ENCODE data around the gene CARD11. TPM values are rescaled to one million over a fixed set of nuclear protein-coding genes. Genes with fewer than 3 reads are reported as not detected.

The CARD11 gene
- total and polyA plus RNA-seq, 2 donors (not counting 1 experiment from before 2014, with no cell fraction given) = 129 to 135 TPM

DNA sequence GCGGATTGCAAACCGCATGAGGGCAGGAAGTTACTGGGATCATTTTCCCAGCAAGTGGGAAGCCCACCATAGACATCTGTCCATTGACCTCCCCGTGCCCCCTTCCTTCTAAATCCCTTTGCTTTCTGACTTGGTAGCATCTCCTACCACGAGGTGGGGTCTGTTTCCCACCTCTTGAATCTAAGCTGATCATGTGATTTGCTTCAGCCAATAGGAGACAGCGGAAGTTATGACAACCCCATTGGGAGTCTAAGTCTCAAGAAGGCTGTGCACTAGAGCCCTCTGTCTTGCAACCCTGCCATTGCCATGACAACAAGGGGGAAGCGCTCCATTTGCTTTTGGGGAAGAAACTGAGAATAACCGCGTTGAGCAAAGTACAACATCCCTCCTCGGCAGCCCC, 39.2 kb upstream of the CARD11 start:
- CTCF ChIA-PET = interaction anchor here (1.0 to 1.6 kb wide), 3 partner anchors 10 to 18 kb away, joined by 3 to 5 read pairs (median 5); no protein-coding TSS in a partner anchor

DNA sequence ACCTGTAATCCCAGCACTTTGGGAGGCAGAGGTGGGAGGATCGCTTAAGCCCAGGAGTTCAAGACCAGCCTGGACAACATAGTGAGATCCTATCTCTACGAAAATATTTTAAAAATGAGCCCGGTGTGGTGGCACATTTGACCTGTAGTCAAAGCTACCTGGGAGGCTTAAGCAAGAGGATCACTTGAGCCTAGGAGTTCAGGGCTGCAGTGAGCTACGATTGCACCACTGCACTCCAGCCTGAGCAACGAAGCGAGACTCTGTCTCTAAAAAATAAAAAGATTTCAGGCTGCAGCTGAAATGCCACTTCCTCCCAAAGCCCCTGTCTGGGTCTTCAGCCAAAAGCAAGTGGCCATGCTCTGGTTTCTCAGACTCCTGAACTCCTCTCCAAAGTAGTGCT, 38.7 kb upstream of the CARD11 start:
- no peaks in the 10 kb centered on the region for H4K20me1 ChIP-seq (ENCODE audit: control insufficient read depth, insufficient read depth, low read length, poor library complexity, severe bottlenecking)
- peak; percentile 33 for ATAC-seq (ENCODE audit: low read depth)
- Mint-ChIP-seq H3K27me3 (no peaks in the 10 kb centered on the region), H3K4me1 (peaks cover 20% of the 10 kb centered on the region), H3K4me3 (no peak overlapping the region), H3K9me3 (ENCODE audit: insufficient read depth) (no peaks in the 10 kb centered on the region), H3K27ac (no peak overlapping the region)
- no peaks in the 10 kb centered on the region for H3K27me3 ChIP-seq (replicated peaks in 1 of 4; ENCODE audit: control extremely low read depth in 1 of 4, control insufficient read depth in 3 of 4, insufficient read depth in 4 of 4, low read length in 3 of 4)
- 37% methylated on average over 5 of the region's 6 CpGs for WGBS (ENCODE audit: insufficient coverage)
- H3K9me3 ChIP-seq (ENCODE audit: control extremely low read depth in 1 of 3, control insufficient read depth in 2 of 3, insufficient read depth in 1 of 3, low read length in 2 of 3) = peaks cover 0 to 11% (median 0%) of the 10 kb centered on the region in 3 donors
- H3K4me3 ChIP-seq (ENCODE audit: control extremely low read depth in 1 of 5, extremely low read depth in 1 of 5, insufficient read depth in 1 of 5, low read depth in 2 of 5, low read length in 4 of 5) = no peak overlapping the region
- CTCF ChIA-PET = interaction anchor here (1.0 to 1.6 kb wide), 3 partner anchors 10 to 17 kb away, joined by 3 to 5 read pairs (median 5); no protein-coding TSS in a partner anchor
- no peak overlapping the region for H3K9ac ChIP-seq (ENCODE audit: low read length)
- no peaks in the 10 kb centered on the region for H3K79me2 ChIP-seq (ENCODE audit: control insufficient read depth, insufficient read depth, low read length)
- H2AFZ ChIP-seq (ENCODE audit: insufficient read depth, low read depth, low read length, poor library complexity, severe bottlenecking) = no peak overlapping the region
- intact Hi-C loops (cut with micrococcal nuclease) = no loop called here
- H3K36me3 ChIP-seq (replicated peaks in 1 of 2; ENCODE audit: control extremely low read depth in 1 of 2, control insufficient read depth in 1 of 2, extremely low read depth in 1 of 2, insufficient read depth in 2 of 2, low read length in 1 of 2) = no peaks in the 10 kb centered on the region
- POLR2A ChIA-PET = no interaction called here
- peaks cover 17 to 27% of the 10 kb centered on the region in 2 donors for H3K4me1 ChIP-seq (ENCODE audit: control insufficient read depth in 2 of 2, insufficient read depth in 2 of 2, low read length in 2 of 2)
- no peak for TF ChIP-seq EZH2 (IDR thresholded peaks at IDR 0.05; ENCODE audit: borderline replicate concordance, insufficient read depth, low read depth, low read length, poor library complexity, severe bottlenecking)
- TF ChIP-seq, protein P1, sequence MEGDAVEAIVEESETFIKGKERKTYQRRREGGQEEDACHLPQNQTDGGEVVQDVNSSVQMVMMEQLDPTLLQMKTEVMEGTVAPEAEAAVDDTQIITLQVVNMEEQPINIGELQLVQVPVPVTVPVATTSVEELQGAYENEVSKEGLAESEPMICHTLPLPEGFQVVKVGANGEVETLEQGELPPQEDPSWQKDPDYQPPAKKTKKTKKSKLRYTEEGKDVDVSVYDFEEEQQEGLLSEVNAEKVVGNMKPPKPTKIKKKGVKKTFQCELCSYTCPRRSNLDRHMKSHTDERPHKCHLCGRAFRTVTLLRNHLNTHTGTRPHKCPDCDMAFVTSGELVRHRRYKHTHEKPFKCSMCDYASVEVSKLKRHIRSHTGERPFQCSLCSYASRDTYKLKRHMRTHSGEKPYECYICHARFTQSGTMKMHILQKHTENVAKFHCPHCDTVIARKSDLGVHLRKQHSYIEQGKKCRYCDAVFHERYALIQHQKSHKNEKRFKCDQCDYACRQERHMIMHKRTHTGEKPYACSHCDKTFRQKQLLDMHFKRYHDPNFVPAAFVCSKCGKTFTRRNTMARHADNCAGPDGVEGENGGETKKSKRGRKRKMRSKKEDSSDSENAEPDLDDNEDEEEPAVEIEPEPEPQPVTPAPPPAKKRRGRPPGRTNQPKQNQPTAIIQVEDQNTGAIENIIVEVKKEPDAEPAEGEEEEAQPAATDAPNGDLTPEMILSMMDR (IDR thresholded peaks at IDR 0.05) = no peak
- H3K27ac ChIP-seq (ENCODE audit: low read length in 2 of 2) = no peak overlapping the region
- peak overlapping the region; percentile 14 for H3K4me2 ChIP-seq (replicated peaks; ENCODE audit: low read depth, low read length, poor library complexity, severe bottlenecking)
- DNase-seq = no peak

More for the DNA sequence above, 39.2 kb upstream of the CARD11 start:
- Histone ChIP-seq H3K36me3 (replicated peaks in 1 of 2; ENCODE audit: control extremely low read depth in 1 of 2, control insufficient read depth in 1 of 2, extremely low read depth in 1 of 2, insufficient read depth in 2 of 2, low read length in 1 of 2) (no peaks in the 10 kb centered on the region), H3K4me2 (replicated peaks; ENCODE audit: low read depth, low read length, poor library complexity, severe bottlenecking) (peak overlapping the region; percentile 14), H3K4me1 (ENCODE audit: control insufficient read depth in 2 of 2, insufficient read depth in 2 of 2, low read length in 2 of 2) (peaks cover 17 to 25% of the 10 kb centered on the region in 2 donors), H3K9me3 (ENCODE audit: control extremely low read depth in 1 of 3, control insufficient read depth in 2 of 3, insufficient read depth in 1 of 3, low read length in 2 of 3) (peaks cover 0 to 11% (median 0%) of the 10 kb centered on the region in 3 donors), H3K4me3 (ENCODE audit: control extremely low read depth in 1 of 5, extremely low read depth in 1 of 5, insufficient read depth in 1 of 5, low read depth in 2 of 5, low read length in 4 of 5) (no peak overlapping the region), H3K9ac (ENCODE audit: low read length) (no peak overlapping the region), H4K20me1 (ENCODE audit: control insufficient read depth, insufficient read depth, low read length, poor library complexity, severe bottlenecking) (no peaks in the 10 kb centered on the region), H2AFZ (ENCODE audit: insufficient read depth, low read depth, low read length, poor library complexity, severe bottlenecking) (no peak overlapping the region), H3K27me3 (replicated peaks in 1 of 4; ENCODE audit: control extremely low read depth in 1 of 4, control insufficient read depth in 3 of 4, insufficient read depth in 4 of 4, low read length in 3 of 4) (no peaks in the 10 kb centered on the region), H3K79me2 (ENCODE audit: control insufficient read depth, insufficient read depth, low read length) (no peaks in the 10 kb centered on the region), H3K27ac (ENCODE audit: low read length in 2 of 2) (no peak overlapping the region)
- POLR2A ChIA-PET = no interaction called here
- Mint-ChIP-seq H3K4me3 (no peak overlapping the region), H3K4me1 (peaks cover 20% of the 10 kb centered on the region), H3K27me3 (no peaks in the 10 kb centered on the region), H3K9me3 (ENCODE audit: insufficient read depth) (no peaks in the 10 kb centered on the region), H3K27ac (no peak overlapping the region)
- ATAC-seq (ENCODE audit: low read depth) = no peak
- 81% methylated on average over 4 of the region's 9 CpGs for WGBS (ENCODE audit: insufficient coverage)
- DNase-seq = no peak
- TF ChIP-seq EZH2 (IDR thresholded peaks at IDR 0.05; ENCODE audit: borderline replicate concordance, insufficient read depth, low read depth, low read length, poor library complexity, severe bottlenecking) = no peak
- TF ChIP-seq, protein P1 (IDR thresholded peaks at IDR 0.05) = no peak
- intact Hi-C loops (cut with micrococcal nuclease) = no loop called here
